H9 (cell line): Measurements from ENCODE around the gene TMEM80. TPM values are rescaled to one million over a fixed set of nuclear protein-coding genes. Genes with fewer than 3 reads are reported as not detected.

Experiments used
- DNase-seq: peaks from one replicate; pipeline ENCODE4 v3.0.0-alpha.2; 2017
- H2AFZ ChIP-seq: one replicate; pipeline ENCODE4 v1.6.1; 2013; ENCODE audit warnings: mild to moderate bottlenecking, low read length, control low read depth, moderate library complexity
- H2AK5ac ChIP-seq: 2 replicates; pipeline ENCODE4 v1.6.1; 2013; ENCODE audit warnings: low read length, control low read depth, mixed read lengths; ENCODE audit not compliant: insufficient read length
- H2BK120ac ChIP-seq: one replicate; pipeline ENCODE4 v1.6.1; 2013; ENCODE audit warnings: low read depth, mild to moderate bottlenecking, low read length, control low read depth, inconsistent platforms; ENCODE audit not compliant: poor library complexity, severe bottlenecking
- H2BK12ac ChIP-seq: 2 replicates; pipeline ENCODE4 v1.6.1; 2013; ENCODE audit warnings: low read length, control low read depth, mixed read lengths, low read depth; ENCODE audit not compliant: insufficient read length
- H2BK15ac ChIP-seq: 2 replicates; pipeline ENCODE4 v1.6.1; 2013; ENCODE audit warnings: low read depth, low read length, control low read depth
- H2BK20ac ChIP-seq: one replicate; pipeline ENCODE4 v1.6.1; 2013; ENCODE audit warnings: low read depth, mild to moderate bottlenecking, low read length, control low read depth, inconsistent platforms; ENCODE audit not compliant: poor library complexity, severe bottlenecking
- H2BK5ac ChIP-seq: 2 replicates; pipeline ENCODE4 v1.6.1; 2013; ENCODE audit warnings: low read length, control low read depth, mixed read lengths; ENCODE audit not compliant: insufficient read length
- H3K14ac ChIP-seq: 2 replicates; pipeline ENCODE4 v1.6.1; 2013; ENCODE audit warnings: low read length, control low read depth; ENCODE audit not compliant: insufficient read depth
- H3K18ac ChIP-seq: 2 replicates; pipeline ENCODE4 v1.6.1; 2013; ENCODE audit warnings: low read depth, mild to moderate bottlenecking, mixed read lengths, low read length, control low read depth; ENCODE audit not compliant: insufficient read length
- H3K23ac ChIP-seq: 2 replicates; pipeline ENCODE4 v1.6.1; 2013; ENCODE audit warnings: low read length, control low read depth, mixed read lengths, low read depth; ENCODE audit not compliant: insufficient read length
- H3K23me2 ChIP-seq: 2 replicates; pipeline ENCODE4 v1.6.1; 2013; ENCODE audit warnings: low read depth, mild to moderate bottlenecking, mixed read lengths, low read length, control low read depth; ENCODE audit not compliant: insufficient read length, poor library complexity, severe bottlenecking
- H3K27ac ChIP-seq: 2 replicates; pipeline ENCODE4 v1.5.1; 2013; ENCODE audit warnings: low read length, control low read depth, mixed read lengths, low read depth; ENCODE audit not compliant: insufficient read length
- H3K27me3 ChIP-seq: 2 replicates; pipeline ENCODE4 v1.6.1; 2013; ENCODE audit warnings: low read length, control low read depth, inconsistent platforms; ENCODE audit not compliant: insufficient read depth
- H3K4ac ChIP-seq: 2 replicates; pipeline ENCODE4 v1.6.1; 2013; ENCODE audit warnings: low read depth, mild to moderate bottlenecking, control low read depth, inconsistent platforms, low read length, moderate library complexity
- H3K4me1 ChIP-seq: 2 replicates; pipeline ENCODE4 v1.6.1; 2013; ENCODE audit warnings: low read length, control low read depth, inconsistent platforms; ENCODE audit not compliant: insufficient read depth
- H3K4me2 ChIP-seq: 2 replicates; pipeline ENCODE4 v1.6.1; 2013; ENCODE audit warnings: low read length, control low read depth, mixed read lengths; ENCODE audit not compliant: insufficient read length, insufficient read depth
- H3K56ac ChIP-seq: 2 replicates; pipeline ENCODE4 v1.6.1; 2013; ENCODE audit warnings: low read depth, mild to moderate bottlenecking, mixed read lengths, low read length, control low read depth; ENCODE audit not compliant: insufficient read length
- H3K79me1 ChIP-seq: 2 replicates; pipeline ENCODE4 v1.6.1; 2013; ENCODE audit warnings: low read depth, mild to moderate bottlenecking, moderate library complexity, low read length, control low read depth, inconsistent platforms; ENCODE audit not compliant: insufficient read depth, poor library complexity, severe bottlenecking
- H3K79me2 ChIP-seq: 2 replicates; pipeline ENCODE4 v1.6.1; 2013; ENCODE audit warnings: low read length, control low read depth, inconsistent platforms; ENCODE audit not compliant: insufficient read depth
- H3K9ac ChIP-seq: 2 replicates; pipeline ENCODE4 v1.6.1; 2013; ENCODE audit warnings: low read length, control low read depth, mixed read lengths; ENCODE audit not compliant: insufficient read length; ENCODE audit errors: extremely low read depth
- H3K9me3 ChIP-seq: one replicate; pipeline ENCODE4 v1.6.1; 2013; ENCODE audit warnings: low read depth, low read length, inconsistent platforms; ENCODE audit not compliant: control insufficient read depth
- H3T11ph ChIP-seq: one replicate; pipeline ENCODE4 v1.6.1; 2013; ENCODE audit warnings: mild to moderate bottlenecking, low read length, control low read depth, inconsistent platforms
- H4K20me1 ChIP-seq: one replicate; pipeline ENCODE4 v1.6.1; 2013; ENCODE audit not compliant: control insufficient read depth, insufficient read length, insufficient read depth
- H4K5ac ChIP-seq: 2 replicates; pipeline ENCODE4 v1.6.1; 2013; ENCODE audit warnings: low read depth, mild to moderate bottlenecking, mixed read lengths, low read length, control low read depth; ENCODE audit not compliant: insufficient read length
- H4K8ac ChIP-seq: replicated peaks from 2 replicates; pipeline ENCODE4 v1.6.1; 2013; ENCODE audit warnings: low read length, control low read depth, mixed read lengths, low read depth; ENCODE audit not compliant: insufficient read length
- H4K91ac ChIP-seq: 2 replicates; pipeline ENCODE4 v1.6.1; 2013; ENCODE audit warnings: low read depth, mild to moderate bottlenecking, moderate library complexity, mixed read lengths, low read length, control low read depth; ENCODE audit not compliant: insufficient read length
- H3K27ac Mint-ChIP-seq, 3 experiments: 2 replicates in 2 of 3; 3 replicates in 1 of 3; pipeline ENCODE4 v1.8.0; 2020 to 2021; ENCODE audit warnings: mixed read lengths in 3 of 3, mild to moderate bottlenecking in 1 of 3, moderate library complexity in 1 of 3
- H3K27me3 Mint-ChIP-seq: 2 replicates; pipeline ENCODE4 v1.8.0; 2021; ENCODE audit warnings: low read depth, mild to moderate bottlenecking, moderate library complexity, mixed read lengths
- H3K36me3 Mint-ChIP-seq, 3 experiments: 2 replicates in 2 of 3; 3 replicates in 1 of 3; pipeline ENCODE4 v1.8.0; 2020 to 2021; ENCODE audit warnings: low read depth in 3 of 3, mixed read lengths in 3 of 3; ENCODE audit not compliant: insufficient read depth in 1 of 3
- H3K4me1 Mint-ChIP-seq, 2 experiments: 2 replicates each; pipeline ENCODE4 v1.8.0; 2020; ENCODE audit warnings: mixed read lengths in 2 of 2
- H3K4me3 Mint-ChIP-seq, 2 experiments: 2 replicates in 1 of 2; 3 replicates in 1 of 2; pipeline ENCODE4 v1.8.0; 2020 to 2021; ENCODE audit warnings: mild to moderate bottlenecking in 2 of 2, mixed read lengths in 2 of 2, moderate library complexity in 1 of 2
- H3K9me3 Mint-ChIP-seq, 2 experiments: 2 replicates in 1 of 2; 3 replicates in 1 of 2; pipeline ENCODE4 v1.8.0; 2020; ENCODE audit warnings: mild to moderate bottlenecking in 2 of 2, mixed read lengths in 2 of 2, moderate library complexity in 1 of 2
- CTCF ChIP-seq: fragments of 200-600 bp; sonication (generic); conservative IDR thresholded peaks from 3 replicates; pipeline ENCODE4 v1.8.0; 2021; ENCODE audit warnings: antibody characterized with exemption, mild to moderate bottlenecking
- WGBS: extraction: QIAGEN DNeasy Blood & Tissue Kit; methylation state at CpG from one replicate; pipeline ENCODE4 v1.1.7; 2013; ENCODE audit warnings: missing lambda C conversion rate, low lambda C conversion rate, mixed read lengths; ENCODE audit not compliant: insufficient read length; ENCODE audit errors: extremely low coverage; 5-methylcytosine and 5-hydroxymethylcytosine counted together
- total RNA-seq: library from RNA; stranded (reverse); gene quantifications from 2 replicates; pipeline ENCODE4 v1.2.1, GENCODE V29; 2021

Gene TMEM80
- total RNA-seq, 1 experiment from 2014 or later = 23.6 TPM

- Histone ChIP-seq H4K8ac (no peak within 1 kb of the TSS), H3K4me2 (peak within 1 kb of the TSS; percentile 98), H3K23ac (no peak within 1 kb of the TSS), H3K23me2 (peaks cover 10% of the 10 kb centered on the region), H2AFZ (no peak within 1 kb of the TSS), H3K4ac (no peak within 1 kb of the TSS; the same call in 1 of the 2 replicates), H3K18ac (peak within 1 kb of the TSS; percentile 73), H4K91ac (peak within 1 kb of the TSS; percentile 28), H3K4me1 (no peaks in the 10 kb centered on the region; the same call in 1 of the 2 replicates), H3K9ac (peak within 1 kb of the TSS; percentile 92), H3K79me1 (peaks cover 8% of the 10 kb centered on the region), H3K79me2 (peaks cover 37% of the 10 kb centered on the region), H3K27ac (peak within 1 kb of the TSS; percentile 50), H4K20me1 (no peaks in the 10 kb centered on the region), H3T11ph (no peak within 1 kb of the TSS), H2BK12ac (no peak within 1 kb of the TSS), H2AK5ac (no peak within 1 kb of the TSS), H4K5ac (no peak within 1 kb of the TSS), H2BK15ac (no peak within 1 kb of the TSS; the same call in 1 of the 2 replicates), H3K9me3 (no peaks in the 10 kb centered on the region), H2BK5ac (no peak within 1 kb of the TSS), H2BK120ac (no peak within 1 kb of the TSS), H3K14ac (peak within 1 kb of the TSS; percentile 95), H2BK20ac (no peak within 1 kb of the TSS), H3K56ac (no peak within 1 kb of the TSS), H3K27me3 (no peaks in the 10 kb centered on the region)
- H3K9me3 Mint-ChIP-seq = no peaks in the 10 kb centered on the region
- H3K27me3 Mint-ChIP-seq = no peaks in the 10 kb centered on the region
- H3K4me3 Mint-ChIP-seq = peak within 1 kb of the TSS; percentile 83 to 92
- TF ChIP-seq CTCF = 0 out of 3 replicates have a peak, but pooled peaks have one; percentile 16
- DNase-seq = peak; percentile 93
- H3K27ac Mint-ChIP-seq = peak within 1 kb of the TSS; percentile 97 to 98 (median 98)
- no CpG with 5 or more reads among the region's 112 CpGs for WGBS
- peaks cover 7 to 18% (median 10%) of the 10 kb centered on the region in 3 experiments for H3K36me3 Mint-ChIP-seq
- H3K4me1 Mint-ChIP-seq = peaks cover 24 to 37% of the 10 kb centered on the region in 2 experiments
Measured at GRCh38 chr11:747158-748006, 51.8 kb downstream of the TMEM80 start, which contains the start of gene TALDO1. TSS of gene TALDO1 (plus strand) at chr11:747464. CDS start at chr11:747482, 18 bp downstream.
